Measurements from ENCODE around the gene MAP6. TPM values are rescaled to one million over a fixed set of nuclear protein-coding genes. Genes with fewer than 3 reads are reported as not detected.

The MAP6 gene
- total RNA-seq, 2 donors from 2014 or later = 6.3 to 8.1 TPM

DNA sequence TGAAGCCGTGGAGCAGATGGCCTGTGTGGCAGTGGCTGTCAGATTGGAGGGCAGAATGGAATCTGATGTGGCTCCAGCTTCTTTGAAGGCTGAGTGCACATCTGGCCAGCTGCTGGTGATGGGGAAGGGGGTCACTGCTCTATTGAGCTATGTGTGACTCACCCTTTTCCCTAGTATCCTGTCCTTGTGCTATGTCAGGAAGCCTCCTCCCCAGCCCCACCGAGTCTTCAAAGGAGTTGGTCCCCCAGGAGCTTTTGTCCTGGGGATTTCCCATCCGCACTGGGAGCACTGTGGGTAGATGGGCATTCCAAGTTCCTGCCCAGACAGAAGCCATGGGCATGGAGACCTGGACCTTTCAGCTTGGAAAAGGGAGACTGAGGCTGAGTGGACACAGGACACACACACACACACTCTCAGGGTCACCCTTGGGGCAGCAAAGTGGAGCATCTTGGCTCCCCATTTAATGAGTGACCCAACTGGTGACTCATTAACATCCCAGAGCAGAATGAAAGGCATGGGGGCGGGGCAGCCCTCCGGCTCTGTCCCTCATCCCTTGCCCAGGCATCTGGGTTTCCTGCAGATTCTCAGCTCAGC lies 103.5 kb downstream of the MAP6 start:
- Histone ChIP-seq H3K4me1 (peaks cover 0 to 84% of the 10 kb centered on the region in 2 donors), H3K27me3 (no peaks in the 10 kb centered on the region), H3K4me3 (peak overlapping the region in 1 of 2 donors; percentile 82), H3K9me3 (no peaks in the 10 kb centered on the region), H3K27ac (peak overlapping the region; percentile 100), H3K36me3 (peaks cover 47% of the 10 kb centered on the region)
- TF ChIP-seq, protein P1, sequence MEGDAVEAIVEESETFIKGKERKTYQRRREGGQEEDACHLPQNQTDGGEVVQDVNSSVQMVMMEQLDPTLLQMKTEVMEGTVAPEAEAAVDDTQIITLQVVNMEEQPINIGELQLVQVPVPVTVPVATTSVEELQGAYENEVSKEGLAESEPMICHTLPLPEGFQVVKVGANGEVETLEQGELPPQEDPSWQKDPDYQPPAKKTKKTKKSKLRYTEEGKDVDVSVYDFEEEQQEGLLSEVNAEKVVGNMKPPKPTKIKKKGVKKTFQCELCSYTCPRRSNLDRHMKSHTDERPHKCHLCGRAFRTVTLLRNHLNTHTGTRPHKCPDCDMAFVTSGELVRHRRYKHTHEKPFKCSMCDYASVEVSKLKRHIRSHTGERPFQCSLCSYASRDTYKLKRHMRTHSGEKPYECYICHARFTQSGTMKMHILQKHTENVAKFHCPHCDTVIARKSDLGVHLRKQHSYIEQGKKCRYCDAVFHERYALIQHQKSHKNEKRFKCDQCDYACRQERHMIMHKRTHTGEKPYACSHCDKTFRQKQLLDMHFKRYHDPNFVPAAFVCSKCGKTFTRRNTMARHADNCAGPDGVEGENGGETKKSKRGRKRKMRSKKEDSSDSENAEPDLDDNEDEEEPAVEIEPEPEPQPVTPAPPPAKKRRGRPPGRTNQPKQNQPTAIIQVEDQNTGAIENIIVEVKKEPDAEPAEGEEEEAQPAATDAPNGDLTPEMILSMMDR (IDR thresholded peaks at IDR 0.05) = no peak
- DNase-seq (ENCODE audit: low spot score) = peak; percentile 77

DNA sequence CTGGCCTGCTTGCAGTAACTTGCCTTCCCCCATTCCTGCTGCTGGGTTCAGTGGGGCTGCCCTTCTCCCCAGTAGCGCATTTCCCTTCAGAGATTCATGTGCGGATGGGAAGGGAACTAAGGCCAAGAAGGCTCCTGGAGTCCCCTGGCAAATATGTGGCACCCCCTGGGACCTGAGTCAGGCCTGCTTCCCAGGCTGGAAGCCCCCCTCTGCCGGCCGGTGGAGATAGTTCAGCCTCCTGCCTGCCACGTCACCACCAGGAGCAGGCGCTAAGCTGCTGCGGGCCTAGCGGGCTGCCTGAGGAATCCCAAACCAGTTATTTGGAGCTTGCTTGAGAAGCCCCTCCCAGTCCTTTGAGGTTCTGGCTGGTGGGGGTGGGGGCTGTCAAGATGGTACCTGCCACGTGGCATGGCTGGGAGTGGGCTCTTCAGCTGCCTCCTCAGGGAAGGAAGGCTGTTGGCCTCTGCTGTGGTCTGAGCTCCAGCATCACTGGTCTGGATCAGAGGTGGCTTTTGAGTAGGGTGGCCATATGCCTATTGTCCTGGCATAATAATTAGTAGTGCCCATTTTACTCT lies 104.8 kb downstream of the MAP6 start:
- Histone ChIP-seq H3K4me3 (peak overlapping the region; percentile 82 to 87), H3K9me3 (no peaks in the 10 kb centered on the region), H3K36me3 (peaks cover 35% of the 10 kb centered on the region), H3K27ac (peak overlapping the region; percentile 100), H3K4me1 (peaks cover 0 to 86% of the 10 kb centered on the region in 2 donors), H3K27me3 (no peaks in the 10 kb centered on the region)
- TF ChIP-seq, protein P1 (IDR thresholded peaks at IDR 0.05) = peak; percentile 30 to 61
- peak; percentile 84 for DNase-seq (ENCODE audit: low spot score)

DNA sequence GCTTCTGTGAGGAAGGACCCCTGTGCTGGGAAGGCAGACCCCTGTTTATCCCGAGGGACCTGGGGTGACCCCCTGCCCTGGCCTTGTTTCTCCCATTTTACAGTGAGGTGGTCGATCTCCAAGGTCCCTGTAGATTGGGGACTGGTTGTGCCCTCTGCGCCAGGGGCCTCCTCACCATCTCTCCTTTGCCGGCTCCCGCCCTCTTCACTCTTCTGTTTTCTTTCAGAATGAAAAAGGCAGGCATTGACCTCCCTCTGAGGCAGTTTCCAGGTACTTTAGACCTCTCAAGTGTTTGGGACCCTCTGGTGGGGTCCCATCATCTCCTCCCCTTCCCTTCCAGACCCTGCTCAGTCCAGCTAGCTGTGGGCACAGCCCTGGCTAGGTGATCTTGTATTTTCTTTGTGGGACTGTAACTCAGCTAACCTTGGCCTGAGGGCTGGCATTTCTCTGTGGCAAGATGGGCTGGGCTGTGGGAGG lies 105.3 kb downstream of the MAP6 start:
- Histone ChIP-seq H3K36me3 (peaks cover 29% of the 10 kb centered on the region), H3K4me1 (peaks cover 0 to 86% of the 10 kb centered on the region in 2 donors), H3K9me3 (no peaks in the 10 kb centered on the region), H3K27me3 (no peaks in the 10 kb centered on the region), H3K27ac (peak overlapping the region; percentile 100), H3K4me3 (peak overlapping the region; percentile 82 to 87)
- DNase-seq (ENCODE audit: low spot score) = no peak
- TF ChIP-seq, protein P1 (IDR thresholded peaks at IDR 0.05) = no peak

DNA sequence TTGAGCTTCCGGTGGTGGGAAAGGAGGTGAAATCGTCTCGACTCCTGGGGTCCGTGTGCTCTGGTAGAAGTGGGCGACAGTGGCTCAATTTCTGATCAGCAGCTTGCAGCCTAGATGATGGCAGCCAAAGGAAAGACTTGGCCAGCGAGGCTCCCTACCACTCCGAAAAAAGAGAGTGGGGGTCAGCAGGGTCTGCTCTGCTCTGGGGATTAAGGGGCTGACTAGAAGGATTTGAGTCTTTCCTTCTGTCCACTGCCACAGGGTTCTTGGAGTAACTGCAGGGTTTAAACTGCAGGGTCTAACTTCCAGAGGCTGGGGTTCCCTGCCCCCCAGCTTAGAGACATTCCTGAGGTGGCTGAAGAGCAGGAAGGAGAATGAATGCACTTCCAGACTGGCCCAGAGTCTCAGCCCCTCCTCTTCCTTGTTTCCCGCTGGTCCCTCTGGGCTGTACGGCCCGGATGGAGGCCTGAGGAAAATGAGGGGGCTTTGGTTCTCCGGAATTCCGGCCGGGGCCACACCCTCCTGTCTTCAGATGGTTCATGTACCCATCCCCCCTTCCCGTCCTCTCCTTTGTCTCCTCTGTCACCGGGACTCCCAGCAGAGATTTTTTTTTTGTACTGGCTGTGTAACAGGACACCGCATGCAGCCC lies 105.9 kb downstream of the MAP6 start:
- peak overlapping the region; percentile 100 for H3K27ac ChIP-seq
- H3K9me3 ChIP-seq = no peaks in the 10 kb centered on the region
- peak overlapping the region; percentile 82 to 87 for H3K4me3 ChIP-seq
- H3K36me3 ChIP-seq = peaks cover 24% of the 10 kb centered on the region
- no peaks in the 10 kb centered on the region for H3K27me3 ChIP-seq
- DNase-seq (ENCODE audit: low spot score) = no peak
- TF ChIP-seq, protein P1 (IDR thresholded peaks at IDR 0.05) = no peak
- peaks cover 0 to 86% of the 10 kb centered on the region in 2 donors for H3K4me1 ChIP-seq

DNA sequence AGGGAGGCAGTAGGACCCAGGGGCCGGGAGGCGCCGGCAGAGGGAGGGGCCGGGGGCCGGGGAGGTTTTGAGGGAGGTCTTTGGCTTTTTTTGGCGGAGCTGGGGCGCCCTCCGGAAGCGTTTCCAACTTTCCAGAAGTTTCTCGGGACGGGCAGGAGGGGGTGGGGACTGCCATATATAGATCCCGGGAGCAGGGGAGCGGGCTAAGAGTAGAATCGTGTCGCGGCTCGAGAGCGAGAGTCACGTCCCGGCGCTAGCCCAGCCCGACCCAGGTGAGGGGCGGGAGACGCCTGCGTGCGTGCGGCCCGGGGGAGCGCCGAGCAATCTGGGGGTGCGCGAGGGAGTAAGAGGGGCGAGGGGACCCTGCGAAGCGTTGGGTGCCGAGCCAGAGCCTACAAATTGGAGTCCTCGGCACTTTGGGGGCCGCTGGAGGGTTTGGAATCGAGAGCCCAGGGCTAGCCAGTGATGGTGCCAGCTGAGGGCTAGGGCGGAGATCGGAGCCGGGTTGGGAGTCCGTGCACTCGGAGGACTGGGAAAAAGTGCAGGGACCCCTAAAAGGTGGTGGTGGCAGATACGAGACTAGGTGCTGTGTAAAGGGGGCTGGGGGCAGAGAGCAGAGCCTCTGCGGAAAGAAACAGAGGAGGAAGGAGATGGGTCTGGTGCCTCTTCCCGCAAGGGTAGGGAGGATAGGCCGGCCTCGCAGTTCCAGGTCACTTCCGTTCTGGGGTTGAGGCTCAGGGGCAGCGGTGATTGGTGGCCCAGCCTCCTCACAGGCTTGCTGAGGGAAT lies 106.6 kb downstream of the MAP6 start, which contains the start of gene SERPINH1:
TSS of gene SERPINH1 (plus strand) at position 206 of the 788 bp plus-strand sequence. CDS start 4,097 bp downstream, outside the sequence.
- H3K27ac ChIP-seq = peak within 1 kb of the TSS; percentile 100
- TF ChIP-seq, protein P1 (IDR thresholded peaks at IDR 0.05) = no peak
- H3K4me3 ChIP-seq = peak within 1 kb of the TSS; percentile 82 to 87
- no peaks in the 10 kb centered on the region for H3K9me3 ChIP-seq
- no peaks in the 10 kb centered on the region for H3K27me3 ChIP-seq
- H3K36me3 ChIP-seq = peaks cover 16% of the 10 kb centered on the region
- H3K4me1 ChIP-seq = peaks cover 0 to 86% of the 10 kb centered on the region in 2 donors
- DNase-seq (ENCODE audit: low spot score) = peak; percentile 94

Measured in right atrium auricular region (tissue), 2 donors.